ENCODE data around the gene APOB.

- TF ChIP-seq CTCF (IDR thresholded peaks at IDR 0.05 in 4 of 5, conservative IDR thresholded peaks at IDR 0.05 in 1 of 5) (peak; percentile 55 to 86 (median 83)), POLR2A (IDR thresholded peaks at IDR 0.05) (no peak)
These were observed 80.8 kb downstream of the APOB start for GRCh38 chr2:20962939-20963557.

Measured in gastrocnemius medialis (tissue), 4 donors.